Hepatocyte (in vitro differentiated cells): ENCODE results near the gene XPR1.
"Not testable (repeated sequence)": the region's sequence is repeated elsewhere in the genome, so short reads cannot be mapped to it uniquely, and the experiment has no call there.

Experiments
- CTCF ChIP-seq: fragments of 200-600 bp; sonication (generic); IDR thresholded peaks from 2 replicates; pipeline ENCODE4 v1.5.1; 2016; ENCODE audit warnings: antibody characterized with exemption, mild to moderate bottlenecking; ENCODE audit not compliant: poor library complexity
- EZH2 ChIP-seq: fragments of 200-600 bp; sonication (generic); IDR thresholded peaks from 2 replicates; pipeline ENCODE4 v1.6.1; 2016; ENCODE audit warnings: antibody characterized with exemption, mild to moderate bottlenecking, borderline replicate concordance

DNA sequence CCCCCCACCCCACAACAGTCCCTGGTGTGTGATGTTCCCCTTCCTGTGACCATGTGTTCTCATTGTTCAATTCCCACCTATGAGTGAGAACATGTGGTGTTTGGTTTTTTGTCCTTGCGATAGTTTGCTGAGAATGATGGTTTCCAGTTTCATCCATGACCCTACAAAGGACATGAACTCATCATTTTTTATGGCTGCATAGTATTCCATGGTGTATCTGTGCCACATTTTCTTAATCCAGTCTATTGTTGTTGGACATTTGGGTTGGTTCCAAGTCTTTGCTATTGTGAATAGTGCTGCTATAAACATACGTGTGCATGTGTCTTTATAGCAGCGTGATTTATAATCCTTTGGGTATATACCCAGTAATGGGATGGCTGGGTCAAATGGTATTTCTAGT lies 51.3 kb downstream of the XPR1 start:
- TF ChIP-seq CTCF, EZH2: not testable (repeated sequence)
